ENCODE results near the gene CNTRL. TPM values are rescaled to one million over a fixed set of nuclear protein-coding genes. Genes with fewer than 3 reads are reported as not detected.

Gene CNTRL
- polyA plus RNA-seq, 1 of the 3 experiments (the other 2 are of a cell fraction), result 3.6 TPM

DNA sequence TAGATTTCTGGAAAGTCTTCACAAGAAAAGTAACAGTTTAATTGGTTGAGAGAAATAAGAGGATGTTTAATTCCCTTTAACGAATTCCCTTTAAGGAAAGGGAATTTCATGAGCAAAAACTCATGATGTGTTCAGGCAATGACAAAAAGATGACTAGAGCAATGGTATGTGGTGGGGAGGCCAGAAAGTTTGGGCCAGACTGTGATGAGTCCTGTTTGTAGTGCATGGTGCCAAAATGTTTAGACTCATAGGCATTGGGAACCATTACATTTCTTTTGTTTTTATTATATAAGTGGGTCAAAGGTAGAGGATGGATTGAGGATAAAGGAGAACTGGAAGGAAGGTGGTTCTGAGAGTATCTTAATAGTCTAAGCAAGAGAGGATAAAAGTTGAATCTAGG lies 10.9 kb downstream of the CNTRL start:
- H3K4me2 ChIP-seq, result no peak overlapping the region
- no peak overlapping the region for H3K27ac ChIP-seq (ENCODE audit: low read depth in 2 of 2, low read length in 1 of 2)
- H3K9me3 ChIP-seq, result no peaks in the 10 kb centered on the region
- no peak overlapping the region for H2AFZ ChIP-seq (ENCODE audit: low read depth)
- WGBS (ENCODE audit: low lambda C conversion rate), result 77% methylated on average over 1 of the region's 1 CpG
- H4K20me1 ChIP-seq (ENCODE audit: insufficient read depth), result no peaks in the 10 kb centered on the region
- no peak overlapping the region for H3K4me3 ChIP-seq (ENCODE audit: low read depth in 2 of 2, low read length in 1 of 2)
- no peaks in the 10 kb centered on the region for H3K9me2 ChIP-seq
- POLR2A ChIA-PET, result no interaction called here
- no peaks in the 10 kb centered on the region for H3K79me2 ChIP-seq (ENCODE audit: insufficient read depth)
- no peak overlapping the region for H3K9ac ChIP-seq
- H3K27me3 ChIP-seq (ENCODE audit: insufficient read depth), result no peaks in the 10 kb centered on the region
- CTCF ChIA-PET, result interaction anchor here (1.9 kb wide), 1 partner anchor 11 kb away, joined by 5 read pairs; no protein-coding TSS in a partner anchor
- peaks cover 4% of the 10 kb centered on the region for H3F3A ChIP-seq (replicated peaks; ENCODE audit: insufficient read depth)
- peaks cover under 1 to 5% of the 10 kb centered on the region in 2 experiments for H3K36me3 ChIP-seq (replicated peaks in 1 of 2; ENCODE audit: control insufficient read depth in 1 of 2, insufficient read depth in 2 of 2, low read length in 1 of 2)
- TF ChIP-seq SIN3A (IDR thresholded peaks at IDR 0.05; ENCODE audit: borderline replicate concordance, low read depth, low read length) (no peak), GABPA (IDR thresholded peaks at IDR 0.05; ENCODE audit: low read depth) (no peak), SMC3 (IDR thresholded peaks at IDR 0.05; ENCODE audit: low read depth, low read length) (no peak), EP300 (IDR thresholded peaks at IDR 0.05; ENCODE audit: borderline replicate concordance in 1 of 2, low read depth in 1 of 2, low read length in 1 of 2) (no peak), RCOR1 (IDR thresholded peaks at IDR 0.05; ENCODE audit: low read length) (no peak), POLR2AphosphoS5 (IDR thresholded peaks at IDR 0.05; ENCODE audit: low read depth, low read length) (no peak), FOXM1 (IDR thresholded peaks at IDR 0.05; ENCODE audit: low read depth) (no peak), EZH2phosphoT487 (IDR thresholded peaks at IDR 0.05; ENCODE audit: borderline replicate concordance, low read depth) (no peak), NRF1 (IDR thresholded peaks at IDR 0.05; ENCODE audit: low read depth, low read length) (no peak), USF1 (IDR thresholded peaks at IDR 0.05; ENCODE audit: borderline replicate concordance, low read depth) (no peak), FOXJ3 (CRISPR knock-in tag; IDR thresholded peaks at IDR 0.05) (no peak), YY1 (IDR thresholded peaks at IDR 0.05; ENCODE audit: low read depth) (no peak), MXI1 (IDR thresholded peaks at IDR 0.05; ENCODE audit: low read depth, low read length) (no peak), CHD2 (IDR thresholded peaks at IDR 0.05; ENCODE audit: low read length, partially characterized antibody) (no peak), RAD21 (IDR thresholded peaks at IDR 0.05; ENCODE audit: low read length) (no peak), MAX (IDR thresholded peaks at IDR 0.05; ENCODE audit: low read depth) (no peak), RXRA (IDR thresholded peaks at IDR 0.05; ENCODE audit: borderline replicate concordance, low read depth) (no peak), GATA2 (CRISPR knock-in tag; IDR thresholded peaks at IDR 0.05) (no peak)
- TF ChIP-seq, protein P1, sequence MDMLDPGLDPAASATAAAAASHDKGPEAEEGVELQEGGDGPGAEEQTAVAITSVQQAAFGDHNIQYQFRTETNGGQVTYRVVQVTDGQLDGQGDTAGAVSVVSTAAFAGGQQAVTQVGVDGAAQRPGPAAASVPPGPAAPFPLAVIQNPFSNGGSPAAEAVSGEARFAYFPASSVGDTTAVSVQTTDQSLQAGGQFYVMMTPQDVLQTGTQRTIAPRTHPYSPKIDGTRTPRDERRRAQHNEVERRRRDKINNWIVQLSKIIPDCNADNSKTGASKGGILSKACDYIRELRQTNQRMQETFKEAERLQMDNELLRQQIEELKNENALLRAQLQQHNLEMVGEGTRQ (IDR thresholded peaks at IDR 0.05; ENCODE audit: borderline replicate concordance, low read depth, low read length), result no peak
- TF ChIP-seq, protein P2, sequence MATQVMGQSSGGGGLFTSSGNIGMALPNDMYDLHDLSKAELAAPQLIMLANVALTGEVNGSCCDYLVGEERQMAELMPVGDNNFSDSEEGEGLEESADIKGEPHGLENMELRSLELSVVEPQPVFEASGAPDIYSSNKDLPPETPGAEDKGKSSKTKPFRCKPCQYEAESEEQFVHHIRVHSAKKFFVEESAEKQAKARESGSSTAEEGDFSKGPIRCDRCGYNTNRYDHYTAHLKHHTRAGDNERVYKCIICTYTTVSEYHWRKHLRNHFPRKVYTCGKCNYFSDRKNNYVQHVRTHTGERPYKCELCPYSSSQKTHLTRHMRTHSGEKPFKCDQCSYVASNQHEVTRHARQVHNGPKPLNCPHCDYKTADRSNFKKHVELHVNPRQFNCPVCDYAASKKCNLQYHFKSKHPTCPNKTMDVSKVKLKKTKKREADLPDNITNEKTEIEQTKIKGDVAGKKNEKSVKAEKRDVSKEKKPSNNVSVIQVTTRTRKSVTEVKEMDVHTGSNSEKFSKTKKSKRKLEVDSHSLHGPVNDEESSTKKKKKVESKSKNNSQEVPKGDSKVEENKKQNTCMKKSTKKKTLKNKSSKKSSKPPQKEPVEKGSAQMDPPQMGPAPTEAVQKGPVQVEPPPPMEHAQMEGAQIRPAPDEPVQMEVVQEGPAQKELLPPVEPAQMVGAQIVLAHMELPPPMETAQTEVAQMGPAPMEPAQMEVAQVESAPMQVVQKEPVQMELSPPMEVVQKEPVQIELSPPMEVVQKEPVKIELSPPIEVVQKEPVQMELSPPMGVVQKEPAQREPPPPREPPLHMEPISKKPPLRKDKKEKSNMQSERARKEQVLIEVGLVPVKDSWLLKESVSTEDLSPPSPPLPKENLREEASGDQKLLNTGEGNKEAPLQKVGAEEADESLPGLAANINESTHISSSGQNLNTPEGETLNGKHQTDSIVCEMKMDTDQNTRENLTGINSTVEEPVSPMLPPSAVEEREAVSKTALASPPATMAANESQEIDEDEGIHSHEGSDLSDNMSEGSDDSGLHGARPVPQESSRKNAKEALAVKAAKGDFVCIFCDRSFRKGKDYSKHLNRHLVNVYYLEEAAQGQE (IDR thresholded peaks at IDR 0.05; ENCODE audit: low read depth, low read length), result no peak
- no peak for DNase-seq
- no peaks in the 10 kb centered on the region; a peak in 1 of 4 replicates for H3K4me1 ChIP-seq (ENCODE audit: control insufficient read depth in 1 of 2, insufficient read depth in 2 of 2, low read depth in 1 of 2, low read length in 1 of 2)
